DOHH2 (cell line): ENCODE measurements around the gene SPOCK3.

Experiments used
- CTCF ChIP-seq: fragments of 200-600 bp; sonication (generic); IDR thresholded peaks from one replicate; pipeline ENCODE4 v1.5.1; 2014; ENCODE audit warnings: antibody characterized with exemption, mild to moderate bottlenecking, low read depth, low read length; ENCODE audit not compliant: poor library complexity, severe bottlenecking
- EZH2phosphoT487 ChIP-seq: fragments of 200-600 bp; sonication (generic); IDR thresholded peaks from 2 replicates; pipeline ENCODE4 v1.6.1; 2017; ENCODE audit warnings: borderline replicate concordance, mild to moderate bottlenecking, antibody characterized with exemption, low read length, moderate library complexity, mixed read lengths

- no peak for TF ChIP-seq CTCF
- no peak for TF ChIP-seq EZH2phosphoT487
These were observed 231.0 kb downstream of the SPOCK3 start for GRCh38 chr4:167003326-167003725.
